WI38 (cell line): ENCODE data around the gene CCDC137.

Source experiments
- H3K4me3 ChIP-seq: 2 replicates; pipeline ENCODE4 v1.5.1; 2011; ENCODE audit warnings: low read depth, mild to moderate bottlenecking, control low read depth, low read length
- CTCF ChIP-seq: IDR thresholded peaks from 2 replicates; pipeline ENCODE4 v1.5.1; 2012; ENCODE audit warnings: low read depth, mild to moderate bottlenecking, control low read depth, low read length

Gene CCDC137

GRCh38 chr17:81688616-81689015, 22.1 kb downstream of the CCDC137 start:
- no peak for TF ChIP-seq CTCF
- no peak overlapping the region for H3K4me3 ChIP-seq

- no peak overlapping the region for H3K4me3 ChIP-seq
- no peak for TF ChIP-seq CTCF
Observed at GRCh38 chr17:81690066-81690465, 23.5 kb downstream of the CCDC137 start.

GRCh38 chr17:81690549-81690948, 24.0 kb downstream of the CCDC137 start:
- H3K4me3 ChIP-seq: no peak overlapping the region
- TF ChIP-seq CTCF: no peak

GRCh38 chr17:81691196-81691595, 24.7 kb downstream of the CCDC137 start:
- H3K4me3 ChIP-seq: no peak overlapping the region
- TF ChIP-seq CTCF: no peak

GRCh38 chr17:81691608-81692007, 25.1 kb downstream of the CCDC137 start:
- TF ChIP-seq CTCF: no peak
- H3K4me3 ChIP-seq: no peak overlapping the region

GRCh38 chr17:81693509-81694210, 27.1 kb downstream of the CCDC137 start:
- TF ChIP-seq CTCF: no peak
- H3K4me3 ChIP-seq: no peak overlapping the region

GRCh38 chr17:81694810-81695209, 28.3 kb downstream of the CCDC137 start:
- no peak overlapping the region for H3K4me3 ChIP-seq
- TF ChIP-seq CTCF: no peak
